ENCODE data around the gene CD2. TPM values are rescaled to one million over a fixed set of nuclear protein-coding genes. Genes with fewer than 3 reads are reported as not detected.

The CD2 gene
- total RNA-seq, 4 donors from 2014 or later: 0.60 to 5.1 (median 1.5) TPM; not detected in 1

DNA sequence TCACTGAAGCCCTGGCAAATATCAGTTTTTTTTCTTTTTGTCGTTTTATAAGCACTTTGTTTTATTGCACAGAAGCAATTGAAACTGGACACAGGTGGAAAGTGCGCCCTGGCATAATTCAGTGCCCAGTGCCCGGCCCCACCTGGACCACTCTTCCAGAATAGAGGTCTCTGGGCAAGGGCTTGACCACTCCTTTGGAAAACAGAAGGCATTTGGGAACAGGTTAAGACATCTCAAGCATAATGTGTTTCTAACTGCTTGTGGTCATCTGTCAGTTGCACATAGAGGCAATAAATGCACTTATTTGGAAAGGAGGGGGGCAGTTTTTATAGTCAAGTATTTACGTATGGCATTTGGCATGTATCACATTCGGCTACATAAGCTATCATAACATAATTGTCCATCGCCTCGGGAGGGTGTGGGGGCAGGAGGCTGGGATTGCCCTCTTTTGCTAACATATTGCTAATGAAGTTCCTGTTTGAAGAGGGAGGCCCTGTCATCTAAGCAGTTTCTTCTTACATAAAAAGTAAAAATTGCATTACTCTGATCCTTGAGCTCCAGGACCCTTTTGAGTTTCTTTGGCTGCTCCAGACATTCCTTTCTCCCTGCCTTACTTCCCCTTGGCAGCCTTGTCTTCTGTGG lies 14.7 kb upstream of the CD2 start:
- H3K4me3 ChIP-seq: no peak overlapping the region
- no peak overlapping the region for H3K27ac ChIP-seq
- H3K36me3 ChIP-seq: no peaks in the 10 kb centered on the region
- no peak for DNase-seq (ENCODE audit: low spot score in 2 of 2)
- WGBS, 2 donors: 78 to 86% methylated on average over 7 of the region's 7 CpGs
- no peaks in the 10 kb centered on the region for H3K27me3 ChIP-seq
- H3K4me1 ChIP-seq: no peaks in the 10 kb centered on the region
- TF ChIP-seq EP300 (IDR thresholded peaks at IDR 0.05) (no peak), POLR2A (IDR thresholded peaks at IDR 0.05) (no peak)
- TF ChIP-seq, protein P1, sequence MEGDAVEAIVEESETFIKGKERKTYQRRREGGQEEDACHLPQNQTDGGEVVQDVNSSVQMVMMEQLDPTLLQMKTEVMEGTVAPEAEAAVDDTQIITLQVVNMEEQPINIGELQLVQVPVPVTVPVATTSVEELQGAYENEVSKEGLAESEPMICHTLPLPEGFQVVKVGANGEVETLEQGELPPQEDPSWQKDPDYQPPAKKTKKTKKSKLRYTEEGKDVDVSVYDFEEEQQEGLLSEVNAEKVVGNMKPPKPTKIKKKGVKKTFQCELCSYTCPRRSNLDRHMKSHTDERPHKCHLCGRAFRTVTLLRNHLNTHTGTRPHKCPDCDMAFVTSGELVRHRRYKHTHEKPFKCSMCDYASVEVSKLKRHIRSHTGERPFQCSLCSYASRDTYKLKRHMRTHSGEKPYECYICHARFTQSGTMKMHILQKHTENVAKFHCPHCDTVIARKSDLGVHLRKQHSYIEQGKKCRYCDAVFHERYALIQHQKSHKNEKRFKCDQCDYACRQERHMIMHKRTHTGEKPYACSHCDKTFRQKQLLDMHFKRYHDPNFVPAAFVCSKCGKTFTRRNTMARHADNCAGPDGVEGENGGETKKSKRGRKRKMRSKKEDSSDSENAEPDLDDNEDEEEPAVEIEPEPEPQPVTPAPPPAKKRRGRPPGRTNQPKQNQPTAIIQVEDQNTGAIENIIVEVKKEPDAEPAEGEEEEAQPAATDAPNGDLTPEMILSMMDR (IDR thresholded peaks at IDR 0.05): no peak
- peaks cover 0 to 26% (median 9%) of the 10 kb centered on the region in 4 donors for H3K9me3 ChIP-seq

DNA sequence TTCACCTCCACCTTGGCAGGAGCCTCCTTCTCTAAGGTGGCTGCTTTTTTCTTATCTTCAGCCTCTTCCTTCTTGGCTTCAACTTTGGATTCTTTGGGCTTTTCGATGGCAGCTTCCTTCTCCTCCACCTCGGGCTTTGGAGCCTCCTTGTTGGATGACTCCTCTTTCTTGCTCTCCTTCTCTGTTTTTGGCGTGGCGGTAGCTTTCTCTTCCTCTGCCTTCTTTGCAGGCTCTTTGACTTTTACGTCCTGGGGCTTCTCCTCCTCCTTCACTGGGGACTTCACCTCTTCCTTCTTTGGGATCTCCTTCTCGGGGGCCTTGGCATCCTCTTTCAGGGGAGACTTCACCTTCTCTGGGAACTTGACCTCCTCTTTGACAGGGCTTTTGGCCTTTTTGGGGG lies 13.9 kb upstream of the CD2 start:
- no peak overlapping the region for H3K4me3 ChIP-seq
- H3K4me1 ChIP-seq: no peaks in the 10 kb centered on the region
- H3K9me3 ChIP-seq: peaks cover 0 to 34% (median 9%) of the 10 kb centered on the region in 4 donors
- 93 to 94% methylated on average over 6 of the region's 6 CpGs for WGBS, 2 donors
- H3K27me3 ChIP-seq: no peaks in the 10 kb centered on the region
- no peak for DNase-seq (ENCODE audit: low spot score in 2 of 2)
- H3K27ac ChIP-seq: no peak overlapping the region
- TF ChIP-seq, protein P1 (IDR thresholded peaks at IDR 0.05): no peak
- TF ChIP-seq POLR2A (IDR thresholded peaks at IDR 0.05) (no peak), EP300 (IDR thresholded peaks at IDR 0.05) (no peak)
- no peaks in the 10 kb centered on the region for H3K36me3 ChIP-seq

DNA sequence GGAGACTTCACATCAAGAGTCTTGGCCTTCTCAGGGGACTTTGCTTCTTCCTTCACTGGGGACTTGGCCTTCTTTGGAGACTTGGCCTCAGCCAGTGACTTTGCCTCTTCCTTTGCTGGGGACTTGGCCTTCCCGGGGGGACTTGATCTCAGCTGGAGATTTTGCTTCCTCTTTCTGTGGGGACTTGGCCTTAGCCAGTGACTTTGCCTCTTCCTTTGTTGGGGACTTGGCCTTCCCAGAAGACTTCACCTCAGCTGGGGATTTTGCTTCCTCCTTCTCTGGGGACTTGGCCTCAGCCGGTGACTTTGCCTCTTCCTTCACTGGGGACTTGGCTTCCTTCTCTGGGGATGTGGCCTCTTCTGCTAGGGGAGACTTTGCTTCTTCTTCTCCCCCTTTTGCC lies 13.5 kb upstream of the CD2 start:
- peaks cover 0 to 34% (median 10%) of the 10 kb centered on the region in 4 donors for H3K9me3 ChIP-seq
- TF ChIP-seq EP300 (IDR thresholded peaks at IDR 0.05): no peak
- TF ChIP-seq, protein P1 (IDR thresholded peaks at IDR 0.05): no peak
- no peak for TF ChIP-seq POLR2A (IDR thresholded peaks at IDR 0.05)

DNA sequence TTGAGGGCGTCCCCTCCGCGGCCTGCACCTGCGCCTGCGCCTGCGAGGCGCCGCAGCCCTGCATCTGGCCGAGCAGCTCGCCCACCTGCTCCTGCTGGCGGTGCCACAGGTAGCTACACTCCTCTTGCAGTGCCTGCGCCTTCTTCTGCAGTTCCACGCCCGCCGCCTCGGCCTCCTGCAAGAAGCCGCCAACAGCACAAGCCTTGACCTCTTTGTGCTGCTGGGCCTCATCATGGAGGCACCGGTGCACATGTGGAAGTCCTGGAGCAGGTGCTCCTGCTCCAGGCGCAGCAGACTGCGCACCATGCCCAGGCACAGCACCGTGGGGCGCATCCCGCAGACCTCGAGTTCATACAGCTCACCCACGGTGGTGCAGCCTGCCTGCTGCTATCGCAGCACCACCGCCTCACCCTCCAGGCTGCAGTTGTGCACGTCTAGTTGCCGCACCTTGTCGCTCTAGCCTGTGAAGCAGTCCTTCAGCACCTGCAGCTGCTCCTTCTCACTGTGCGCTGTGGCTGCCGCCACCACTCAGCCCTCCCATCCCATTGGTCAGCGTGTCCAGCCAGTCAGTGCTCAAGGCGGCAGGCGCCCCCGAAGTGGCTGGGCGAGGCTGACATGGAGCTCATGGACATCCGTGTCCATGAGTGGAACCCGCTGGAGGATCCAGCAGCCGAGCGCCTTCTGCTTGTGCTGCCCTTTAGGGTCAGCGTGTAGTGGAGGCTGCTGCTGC lies 12.2 kb upstream of the CD2 start:
- H3K4me3 ChIP-seq: no peak overlapping the region
- H3K9me3 ChIP-seq: peaks cover 0 to 34% (median 10%) of the 10 kb centered on the region in 4 donors
- H3K36me3 ChIP-seq: no peaks in the 10 kb centered on the region
- DNase-seq (ENCODE audit: low spot score in 2 of 2): no peak
- H3K27ac ChIP-seq: no peak overlapping the region
- no peaks in the 10 kb centered on the region for H3K27me3 ChIP-seq
- 96 to 97% methylated on average over 41 of the region's 42 CpGs for WGBS, 2 donors
- TF ChIP-seq POLR2A (IDR thresholded peaks at IDR 0.05): no peak
- TF ChIP-seq EP300 (IDR thresholded peaks at IDR 0.05): no peak
- TF ChIP-seq, protein P1 (IDR thresholded peaks at IDR 0.05): no peak
- H3K4me1 ChIP-seq: no peaks in the 10 kb centered on the region

More for the DNA sequence above, 13.5 kb upstream of the CD2 start:
- H3K27ac ChIP-seq: no peak overlapping the region
- no peaks in the 10 kb centered on the region for H3K36me3 ChIP-seq
- H3K27me3 ChIP-seq: no peaks in the 10 kb centered on the region
- 79% methylated on average over 2 of the region's 2 CpGs for WGBS, 2 donors
- H3K4me3 ChIP-seq: no peak overlapping the region
- no peak for DNase-seq (ENCODE audit: low spot score in 2 of 2)
- no peaks in the 10 kb centered on the region for H3K4me1 ChIP-seq

DNA sequence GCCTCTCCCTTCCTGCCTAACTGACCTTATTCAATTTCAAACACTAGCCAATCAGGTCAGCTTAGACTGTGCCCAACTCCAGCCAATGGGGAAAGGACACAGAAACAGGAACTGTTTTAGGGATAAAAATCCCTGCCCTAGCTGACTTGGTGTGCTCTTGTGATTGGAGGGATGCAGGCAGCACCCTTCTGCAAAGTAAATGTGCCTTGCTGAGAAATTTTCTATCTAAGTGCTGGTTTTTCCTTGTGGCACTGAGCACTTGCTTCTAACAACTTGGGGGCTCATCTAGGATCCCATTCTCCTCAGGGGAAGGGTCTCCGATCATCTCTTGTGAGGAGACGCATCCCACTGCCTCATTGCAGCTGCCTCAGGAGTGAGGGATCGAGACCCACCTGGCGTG lies 10.7 kb upstream of the CD2 start:
- H3K9me3 ChIP-seq: peaks cover 0 to 50% (median 15%) of the 10 kb centered on the region in 4 donors
- WGBS, 2 donors: 92 to 96% methylated on average over 4 of the region's 4 CpGs
- H3K27me3 ChIP-seq: no peaks in the 10 kb centered on the region
- no peak overlapping the region for H3K27ac ChIP-seq
- DNase-seq (ENCODE audit: low spot score in 2 of 2): no peak
- H3K4me3 ChIP-seq: no peak overlapping the region
- no peaks in the 10 kb centered on the region for H3K36me3 ChIP-seq
- no peak for TF ChIP-seq EP300 (IDR thresholded peaks at IDR 0.05)
- TF ChIP-seq, protein P1 (IDR thresholded peaks at IDR 0.05): no peak
- no peak for TF ChIP-seq POLR2A (IDR thresholded peaks at IDR 0.05)
- H3K4me1 ChIP-seq: no peaks in the 10 kb centered on the region

All from tibial nerve (tissue), 4 donors.